Measurements from ENCODE around the gene ALS2CL.
"Not testable (repeated sequence)": the region's sequence is repeated elsewhere in the genome, so short reads cannot be mapped to it uniquely, and the experiment has no call there.

ALS2CL gene

DNA sequence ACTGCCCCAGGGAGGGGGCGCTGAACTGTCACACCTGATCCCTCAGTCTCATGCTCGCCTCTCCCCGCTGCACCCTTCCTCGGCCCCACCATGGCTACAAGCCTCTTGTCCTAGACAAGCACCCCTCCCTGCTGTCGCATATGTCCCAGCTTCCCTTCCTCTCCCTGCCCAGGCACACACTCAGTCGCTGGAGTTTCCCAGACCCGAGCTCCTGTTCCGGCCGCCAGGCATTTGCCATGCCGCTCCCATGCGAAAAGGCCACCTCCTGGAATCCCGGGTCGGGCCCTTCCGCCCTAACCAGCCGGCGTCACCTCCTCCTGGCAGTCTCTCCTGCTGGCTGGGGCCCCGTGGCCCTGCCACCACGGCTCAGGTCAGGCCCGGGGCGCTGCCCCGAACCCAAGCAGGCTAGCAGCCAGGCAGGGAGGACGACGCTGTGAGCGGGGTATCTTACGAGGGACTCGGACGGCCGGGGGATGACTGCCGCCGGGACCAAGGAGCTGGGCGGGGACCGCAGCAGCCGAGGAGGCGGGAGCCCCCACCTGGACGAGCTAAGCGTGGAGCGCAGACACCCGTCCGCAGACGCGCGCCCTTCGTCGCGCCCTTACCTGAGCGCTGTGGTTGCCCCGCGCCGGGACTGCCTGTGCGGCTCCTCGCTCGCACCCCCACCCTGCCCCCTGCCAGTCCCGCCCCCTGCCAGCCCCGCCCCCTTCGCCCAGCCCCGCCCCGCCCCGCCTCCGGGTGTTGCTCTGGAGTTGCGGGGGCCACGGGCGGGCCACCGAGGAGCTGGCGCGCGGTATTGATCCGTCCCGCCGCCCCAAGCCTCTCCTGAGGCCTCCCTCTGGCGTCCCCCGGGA, at the start of gene ALS2CL:
TSS of gene ALS2CL (minus strand) at position 642 of the 854 bp plus-strand sequence. CDS start 4,239 bp downstream, outside the sequence.
- peak; percentile 65 to 66 for DNase-seq

- DNase-seq, result no peak
Measured at GRCh38 chr3:46742992-46743585, 49.6 kb upstream of the ALS2CL start.

DNA sequence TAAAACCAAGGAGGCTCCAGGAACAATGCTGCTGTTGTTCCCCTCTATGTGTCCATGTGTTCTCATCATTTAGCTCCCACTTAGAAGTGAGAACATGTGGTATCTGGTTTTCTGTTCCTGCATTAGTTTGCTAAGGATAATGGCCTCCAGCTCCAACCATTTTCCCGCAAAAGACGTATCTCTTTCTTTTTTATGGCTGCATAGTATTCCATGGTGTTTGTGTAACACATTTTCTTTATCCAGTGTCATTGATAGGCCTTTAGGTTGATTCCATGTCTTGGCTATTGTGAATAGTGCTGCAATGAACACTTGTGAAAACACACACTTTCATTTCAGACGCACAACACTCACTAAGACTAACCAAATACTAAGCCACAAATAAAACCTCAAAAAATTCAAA, 46.1 kb upstream of the ALS2CL start:
- not testable (repeated sequence) for DNase-seq

- no peak for DNase-seq
Measured at GRCh38 chr3:46737329-46737731, 43.9 kb upstream of the ALS2CL start.

GRCh38 chr3:46736006-46736872, 42.8 kb upstream of the ALS2CL start:
- DNase-seq, result no peak

- DNase-seq, result no peak
Measured at GRCh38 chr3:46734773-46735172, 41.3 kb upstream of the ALS2CL start.

- no peak for DNase-seq
Measured at GRCh38 chr3:46733026-46733800, 39.7 kb upstream of the ALS2CL start.

- DNase-seq, result no peak
Measured at GRCh38 chr3:46731795-46732194, 38.3 kb upstream of the ALS2CL start.

DNA sequence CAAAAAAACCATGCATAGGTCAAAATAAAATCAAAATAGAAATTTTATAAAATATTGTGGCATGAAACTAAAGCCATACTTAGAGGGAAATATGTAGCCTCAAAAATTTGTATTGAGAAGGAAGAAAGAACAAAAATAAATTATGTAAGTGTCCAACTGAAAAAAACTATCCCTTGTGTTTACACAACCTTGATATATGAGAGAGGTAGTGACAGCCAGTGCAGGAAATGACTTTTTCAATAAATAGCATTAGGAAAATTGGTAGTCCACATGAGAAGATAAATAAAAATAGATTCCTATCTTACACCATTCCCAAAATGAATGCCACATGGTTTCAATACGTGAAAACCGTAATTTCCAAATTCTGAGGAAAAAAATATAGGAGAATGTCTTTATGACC, 37.3 kb upstream of the ALS2CL start:
- DNase-seq, result no peak

DNA sequence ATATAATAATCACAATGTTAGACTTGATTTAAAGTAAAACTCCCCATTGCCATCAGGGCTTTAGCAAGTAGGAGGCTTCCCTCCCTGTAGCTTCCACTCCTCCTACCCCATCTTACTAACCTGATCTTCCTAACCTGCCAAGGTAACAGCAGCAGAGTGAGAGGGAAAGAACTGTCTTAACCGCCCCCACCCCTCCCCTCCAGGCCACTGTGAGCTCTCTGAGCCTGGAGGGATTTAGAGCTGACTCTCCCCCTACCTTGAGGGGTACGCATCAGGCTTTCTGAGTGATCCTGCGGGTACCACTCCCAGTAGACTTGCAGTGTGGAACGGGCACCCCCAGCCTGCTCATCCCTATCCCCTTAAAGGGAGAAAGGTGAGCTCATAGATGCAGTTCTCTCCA, 35.6 kb upstream of the ALS2CL start:
- no peak for DNase-seq

DNA sequence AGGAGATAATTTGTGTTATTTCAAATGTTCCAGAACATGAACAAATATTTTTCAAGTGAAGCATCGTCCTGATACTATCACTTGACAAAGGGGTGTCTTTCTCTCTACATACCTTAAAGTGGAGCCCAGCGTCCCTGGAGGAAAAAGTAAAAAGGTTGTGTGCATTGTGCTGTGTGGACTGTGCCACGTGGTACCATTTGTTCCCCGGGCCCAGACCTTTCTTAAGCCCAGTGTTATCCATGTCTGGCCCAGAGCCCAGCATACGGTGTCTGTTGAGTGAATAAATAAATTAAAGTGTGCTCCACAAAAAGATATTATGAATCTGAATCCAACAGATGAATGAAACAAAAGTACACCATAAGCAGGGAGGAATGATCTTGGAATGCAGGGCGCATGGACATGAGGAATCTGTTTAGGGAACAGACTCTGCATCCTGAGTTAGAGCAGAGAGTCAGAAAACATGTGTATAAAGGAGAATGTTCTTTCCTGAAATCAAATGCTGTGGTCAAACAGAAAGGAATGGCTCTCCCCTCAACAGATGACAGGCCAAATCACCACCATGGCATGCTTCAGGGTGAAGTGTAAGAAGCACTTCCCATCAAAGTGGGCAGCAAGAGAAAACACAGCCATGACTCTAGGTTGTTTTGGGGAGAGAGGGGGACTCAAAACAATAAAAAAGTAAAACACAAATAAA, 32.3 kb upstream of the ALS2CL start:
- no peak for DNase-seq

DNA sequence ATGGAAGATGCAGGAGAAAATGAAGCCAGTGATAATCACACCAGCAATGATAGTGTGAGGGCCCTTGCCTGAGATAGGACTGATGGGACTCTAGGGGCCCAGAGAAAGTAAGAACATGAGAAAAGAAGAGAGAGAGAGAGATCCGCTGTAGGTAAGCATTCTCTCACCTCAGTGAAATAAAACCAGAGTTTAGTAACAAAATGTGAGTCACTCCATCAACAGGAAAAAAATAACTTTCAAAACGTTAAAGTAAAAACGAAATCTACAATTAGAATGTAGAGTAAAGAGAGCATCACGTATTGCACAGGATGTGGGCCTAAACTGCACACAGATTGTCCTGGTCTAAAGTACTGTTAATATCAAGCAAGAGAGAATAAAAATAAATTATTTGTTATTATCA, 30.9 kb upstream of the ALS2CL start:
- no peak for DNase-seq

- no peak for DNase-seq
Measured at GRCh38 chr3:46722443-46722842, 29.0 kb upstream of the ALS2CL start.

- no peak for DNase-seq
Measured at GRCh38 chr3:46721009-46721408, 27.5 kb upstream of the ALS2CL start.

- DNase-seq, result no peak
Measured at GRCh38 chr3:46719735-46720271, 26.3 kb upstream of the ALS2CL start.

DNA sequence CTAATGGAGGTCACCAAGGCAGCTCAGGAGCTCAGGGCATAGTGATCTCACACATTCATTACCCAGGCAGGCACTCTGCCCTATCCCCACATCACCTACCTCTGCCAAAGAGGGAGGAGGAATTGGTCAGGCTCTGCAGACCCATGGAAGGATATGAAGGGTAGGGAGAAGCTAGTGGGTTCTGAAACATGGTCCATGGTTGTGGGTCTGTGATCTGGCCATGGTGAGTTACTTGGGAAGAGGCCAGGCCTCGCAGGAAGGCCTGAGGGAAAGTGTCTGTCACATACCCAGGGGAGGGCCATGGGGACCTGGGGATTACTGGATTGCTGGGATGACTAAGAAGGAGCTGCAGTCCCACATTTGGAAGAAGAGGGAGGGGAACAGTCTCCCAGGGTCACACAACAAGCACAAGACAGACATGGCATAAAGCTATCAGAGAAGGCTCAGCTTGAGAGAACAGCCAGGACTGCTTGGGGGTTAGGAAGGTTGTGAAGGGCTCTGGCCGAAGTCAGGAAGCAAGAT, 25.6 kb upstream of the ALS2CL start:
- DNase-seq, result no peak

- DNase-seq, result no peak
Measured at GRCh38 chr3:46717447-46718231, 24.2 kb upstream of the ALS2CL start, which contains the start of gene PRSS50. PRSS50 (minus strand) TSS chr3:46717869; CDS start chr3:46717824, 45 bp downstream.

DNA sequence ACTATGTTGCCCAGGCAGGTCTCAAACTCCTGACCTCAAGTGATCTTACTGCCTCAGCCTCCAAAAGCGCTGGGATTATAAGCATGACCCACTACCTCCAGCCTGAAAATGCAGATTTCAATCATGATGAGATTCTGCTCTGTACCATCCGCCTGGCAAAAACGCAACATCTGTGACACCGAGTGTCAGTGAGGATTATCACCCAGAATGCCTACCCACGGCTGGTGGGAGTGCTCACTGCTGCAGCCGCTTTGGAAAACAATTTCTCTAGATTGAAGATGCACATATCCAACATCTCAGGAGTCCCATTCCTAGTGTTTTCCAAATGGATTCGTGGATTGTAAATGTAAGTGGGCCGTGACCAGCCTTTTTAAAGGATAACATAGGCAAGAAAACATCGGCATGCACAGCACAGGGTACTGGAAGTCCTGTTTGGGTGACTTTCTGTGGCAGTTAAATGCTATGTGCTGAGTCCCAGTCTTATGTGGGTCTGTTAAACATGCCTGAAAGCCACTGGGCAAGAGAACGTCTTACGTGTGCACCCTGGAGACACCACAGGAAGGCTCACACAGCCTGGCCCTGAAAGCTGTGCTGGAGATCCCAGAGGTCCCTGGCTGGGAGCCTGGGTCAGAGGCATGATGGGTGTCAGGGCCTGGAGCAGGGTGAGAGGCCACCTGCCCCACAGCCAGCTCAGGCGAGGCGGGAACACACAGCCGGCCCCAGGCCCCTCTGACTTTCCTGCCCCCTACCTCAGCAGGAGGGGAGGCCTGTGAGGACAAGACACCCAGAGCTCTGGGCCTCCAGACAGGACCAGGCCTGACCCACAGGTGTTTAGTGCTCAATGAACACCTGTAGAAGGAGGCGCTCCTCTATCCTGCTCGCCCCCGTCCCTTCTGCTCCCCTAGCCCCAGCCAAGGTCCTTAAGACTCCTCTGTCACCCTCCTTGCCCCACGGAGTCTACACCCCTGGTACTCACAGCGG, 23.3 kb upstream of the ALS2CL start:
- DNase-seq, result no peak

DNA sequence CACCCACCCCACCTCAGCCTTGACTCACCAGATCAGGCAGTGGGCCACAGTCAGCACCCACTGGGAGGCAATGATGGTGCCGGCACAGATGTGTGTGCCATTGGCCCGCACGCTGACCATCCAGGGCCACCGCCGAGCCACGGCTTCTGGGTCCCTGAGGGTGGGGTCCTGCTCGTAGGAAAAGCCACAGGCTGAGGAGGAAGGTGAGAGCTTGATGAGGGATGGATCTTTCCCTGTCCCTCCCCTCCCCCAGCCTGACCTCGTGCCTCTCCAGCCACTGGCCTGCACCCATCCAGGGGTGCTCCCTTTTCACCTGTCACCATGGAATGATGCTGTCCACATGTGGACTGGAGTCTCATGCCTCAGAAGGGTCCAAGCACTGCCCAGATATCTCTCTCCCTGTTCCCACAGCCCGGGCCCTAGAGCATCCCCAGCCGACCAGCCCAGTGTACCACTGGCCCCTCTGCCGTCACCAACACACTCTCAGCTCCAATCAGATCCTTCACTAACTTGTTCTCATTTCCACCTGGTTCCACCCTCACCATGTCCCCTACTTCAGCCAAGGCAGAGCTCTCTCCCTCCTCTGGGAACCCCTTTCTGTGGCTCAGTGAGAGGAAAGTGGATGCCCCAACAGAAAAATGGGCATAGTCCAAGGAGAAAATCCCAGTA, 22.2 kb upstream of the ALS2CL start:
- DNase-seq, result no peak

Measured in inflammatory macrophage treated with lipopolysaccharide for 1 hour (primary cell).